GM21423 (cell line): Measurements from ENCODE around the gene SIK1.
"Not testable (repeated sequence)": the region's sequence is repeated elsewhere in the genome, so short reads cannot be mapped to it uniquely, and the experiment has no call there.

Source experiments
- ATAC-seq: cut with Tn5 transposase; IDR thresholded peaks from one replicate; pipeline ENCODE4 v1.9.1; 2021; ENCODE audit warnings: mild to moderate bottlenecking, moderate library complexity; ENCODE audit not compliant: unreplicated experiment

The SIK1 gene

GRCh38 chr21:43440835-43441727 lies 14.2 kb upstream of the SIK1 start:
- ATAC-seq = not testable (repeated sequence)

GRCh38 chr21:43439316-43440075 lies 12.6 kb upstream of the SIK1 start:
- ATAC-seq = peak; percentile 44

- ATAC-seq = not testable (repeated sequence)
Measured at GRCh38 chr21:43436272-43436671, 9.3 kb upstream of the SIK1 start.

GRCh38 chr21:43433340-43434136 lies 6.6 kb upstream of the SIK1 start:
- not testable (repeated sequence) for ATAC-seq

- ATAC-seq = peak; percentile 25
Measured at GRCh38 chr21:43430830-43431416, 4.0 kb upstream of the SIK1 start.

GRCh38 chr21:43428964-43429363 lies 2.0 kb upstream of the SIK1 start:
- not testable (repeated sequence) for ATAC-seq

- peak; percentile 78 for ATAC-seq
Measured at GRCh38 chr21:43427242-43427559, 270 bp upstream of the SIK1 start.

- not testable (repeated sequence) for ATAC-seq
Measured at GRCh38 chr21:43426004-43426403, 927 bp downstream of the SIK1 start.

GRCh38 chr21:43419475-43419874 lies 7.5 kb downstream of the SIK1 start:
- ATAC-seq = not testable (repeated sequence)

- ATAC-seq = not testable (repeated sequence)
Measured at GRCh38 chr21:43414576-43414975, 12.4 kb downstream of the SIK1 start.

- ATAC-seq = not testable (repeated sequence)
Measured at GRCh38 chr21:43412020-43412788, 14.7 kb downstream of the SIK1 start.

- ATAC-seq = not testable (repeated sequence)
Measured at GRCh38 chr21:43410456-43411068, 16.4 kb downstream of the SIK1 start.

GRCh38 chr21:43407139-43407538 lies 19.8 kb downstream of the SIK1 start:
- ATAC-seq = not testable (repeated sequence)

- not testable (repeated sequence) for ATAC-seq
Measured at GRCh38 chr21:43404450-43404849, 22.5 kb downstream of the SIK1 start.

- ATAC-seq = not testable (repeated sequence)
Measured at GRCh38 chr21:43403651-43404430, 23.1 kb downstream of the SIK1 start.

GRCh38 chr21:43401125-43401524 lies 25.8 kb downstream of the SIK1 start:
- ATAC-seq = not testable (repeated sequence)

GRCh38 chr21:43399595-43400015 lies 27.3 kb downstream of the SIK1 start:
- ATAC-seq = not testable (repeated sequence)

GRCh38 chr21:43399136-43399535 lies 27.8 kb downstream of the SIK1 start:
- ATAC-seq = not testable (repeated sequence)

- ATAC-seq = not testable (repeated sequence)
Measured at GRCh38 chr21:43398533-43398932, 28.4 kb downstream of the SIK1 start.
